BE2C (cell line): ENCODE measurements around the gene PPP2R2B.

Experiments used
- DNase-seq: peaks from one replicate; pipeline ENCODE4 v3.0.0-alpha.2; 2020
- H3K27me3 ChIP-seq: fragments of 250-450 bp; sonication (Bioruptor Pico); 2 replicates; pipeline ENCODE4 v1.5.1; 2020; ENCODE audit warnings: mild to moderate bottlenecking
- H3K36me3 ChIP-seq: fragments of 250-450 bp; sonication (Bioruptor Pico); 2 replicates; pipeline ENCODE4 v1.5.1; 2020; ENCODE audit warnings: mild to moderate bottlenecking
- H3K4me1 ChIP-seq: fragments of 250-450 bp; sonication (Bioruptor Pico); 2 replicates; pipeline ENCODE4 v1.5.1; 2020
- H3K4me3 ChIP-seq: 2 replicates; pipeline ENCODE4 v1.5.1; 2011; ENCODE audit warnings: low read depth, low read length
- H3K9me3 ChIP-seq: fragments of 250-450 bp; sonication (Bioruptor Pico); 2 replicates; pipeline ENCODE4 v1.5.1; 2020
- TF ChIP-seq, protein P1 (sequence below): IDR thresholded peaks from 2 replicates; pipeline ENCODE4 v1.5.1; 2012; ENCODE audit warnings: mild to moderate bottlenecking, low read depth, low read length

The PPP2R2B gene

DNA sequence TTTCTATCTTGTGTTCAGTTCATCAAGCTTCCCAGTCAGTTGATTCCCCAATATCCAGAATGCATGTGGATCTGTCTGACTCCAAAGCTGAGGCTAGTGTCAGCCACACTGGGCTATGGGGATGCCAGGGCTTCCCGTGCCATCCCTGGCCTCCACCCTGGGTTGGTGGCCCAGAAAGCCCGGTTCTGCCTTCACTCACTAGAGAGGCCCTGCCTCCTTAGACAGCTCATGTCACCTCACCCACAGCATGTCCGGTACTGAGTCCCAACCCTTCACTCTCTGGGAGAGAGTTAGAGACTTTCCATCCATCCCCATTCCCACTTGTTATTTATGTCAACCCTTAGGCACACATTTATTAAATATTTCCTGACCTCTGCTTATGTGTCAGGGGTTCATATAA is 243.1 kb downstream of the PPP2R2B start:
- TF ChIP-seq, protein P1, sequence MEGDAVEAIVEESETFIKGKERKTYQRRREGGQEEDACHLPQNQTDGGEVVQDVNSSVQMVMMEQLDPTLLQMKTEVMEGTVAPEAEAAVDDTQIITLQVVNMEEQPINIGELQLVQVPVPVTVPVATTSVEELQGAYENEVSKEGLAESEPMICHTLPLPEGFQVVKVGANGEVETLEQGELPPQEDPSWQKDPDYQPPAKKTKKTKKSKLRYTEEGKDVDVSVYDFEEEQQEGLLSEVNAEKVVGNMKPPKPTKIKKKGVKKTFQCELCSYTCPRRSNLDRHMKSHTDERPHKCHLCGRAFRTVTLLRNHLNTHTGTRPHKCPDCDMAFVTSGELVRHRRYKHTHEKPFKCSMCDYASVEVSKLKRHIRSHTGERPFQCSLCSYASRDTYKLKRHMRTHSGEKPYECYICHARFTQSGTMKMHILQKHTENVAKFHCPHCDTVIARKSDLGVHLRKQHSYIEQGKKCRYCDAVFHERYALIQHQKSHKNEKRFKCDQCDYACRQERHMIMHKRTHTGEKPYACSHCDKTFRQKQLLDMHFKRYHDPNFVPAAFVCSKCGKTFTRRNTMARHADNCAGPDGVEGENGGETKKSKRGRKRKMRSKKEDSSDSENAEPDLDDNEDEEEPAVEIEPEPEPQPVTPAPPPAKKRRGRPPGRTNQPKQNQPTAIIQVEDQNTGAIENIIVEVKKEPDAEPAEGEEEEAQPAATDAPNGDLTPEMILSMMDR: no peak
- no peak for DNase-seq
- no peak overlapping the region for H3K4me3 ChIP-seq
- no peaks in the 10 kb centered on the region for H3K36me3 ChIP-seq
- no peaks in the 10 kb centered on the region; the same call in 1 of the 2 replicates for H3K4me1 ChIP-seq
- no peaks in the 10 kb centered on the region for H3K9me3 ChIP-seq
- no peaks in the 10 kb centered on the region for H3K27me3 ChIP-seq

DNA sequence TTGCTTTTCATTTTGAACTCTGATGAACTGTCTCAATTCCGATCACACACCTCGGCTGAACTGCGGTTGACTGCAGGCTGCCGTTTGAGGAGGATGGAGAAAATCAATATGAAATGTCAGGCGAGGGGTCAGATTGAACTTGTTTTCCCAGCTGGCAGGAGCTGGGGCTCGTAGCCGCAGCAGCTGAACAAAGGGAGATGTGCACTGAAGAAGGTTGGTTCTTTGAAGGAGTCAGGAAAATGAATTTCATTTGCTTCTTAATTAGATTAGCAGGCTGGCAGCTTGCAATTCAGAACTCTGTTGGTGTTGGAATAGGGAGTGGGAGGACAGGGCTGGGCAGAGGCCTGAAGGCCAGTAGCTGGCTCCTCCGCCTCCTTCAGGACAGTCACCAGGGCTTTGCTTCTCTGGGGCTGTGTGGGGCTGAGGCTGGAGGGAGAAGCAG is 245.2 kb downstream of the PPP2R2B start:
- no peak for DNase-seq
- no peaks in the 10 kb centered on the region for H3K36me3 ChIP-seq
- no peak overlapping the region for H3K4me3 ChIP-seq
- H3K9me3 ChIP-seq: no peaks in the 10 kb centered on the region
- TF ChIP-seq, protein P1: no peak
- H3K27me3 ChIP-seq: no peaks in the 10 kb centered on the region
- peaks cover 18% of the 10 kb centered on the region for H3K4me1 ChIP-seq

DNA sequence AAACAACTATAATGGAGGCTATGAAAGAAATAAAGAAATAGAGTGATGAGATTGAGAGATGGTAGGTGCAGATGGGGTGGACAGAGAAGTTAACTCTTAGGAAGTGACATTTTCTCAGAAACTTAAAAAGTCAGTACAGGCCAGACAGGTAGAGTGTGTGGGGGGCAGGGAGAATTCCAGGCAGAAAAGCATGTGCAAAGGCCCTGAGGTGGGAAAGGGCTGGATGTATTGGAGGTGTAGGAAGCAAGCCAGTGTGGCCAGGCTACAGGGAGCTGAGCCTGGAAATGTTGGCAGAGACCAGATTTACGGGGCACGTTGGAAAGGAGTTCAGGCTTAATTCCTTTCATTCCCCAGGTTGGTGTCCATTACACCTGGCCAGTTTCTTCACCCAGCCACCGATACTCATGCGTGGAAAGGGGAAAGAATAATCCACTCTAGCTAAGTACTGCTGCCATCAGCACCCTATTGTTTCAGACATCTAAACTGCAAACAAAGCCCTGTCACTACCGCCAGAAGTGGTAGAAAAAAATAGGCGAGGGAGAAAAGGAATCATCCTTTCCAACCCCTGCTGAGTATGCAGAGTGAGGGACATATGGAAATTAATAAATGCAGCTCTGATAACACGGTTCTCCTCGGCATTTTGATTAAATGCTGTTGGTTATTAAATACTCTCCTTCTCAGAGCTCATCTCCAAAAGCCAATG is 245.8 kb downstream of the PPP2R2B start:
- H3K4me3 ChIP-seq: no peak overlapping the region
- no peaks in the 10 kb centered on the region for H3K27me3 ChIP-seq
- H3K9me3 ChIP-seq: no peaks in the 10 kb centered on the region
- no peaks in the 10 kb centered on the region for H3K36me3 ChIP-seq
- DNase-seq: no peak
- TF ChIP-seq, protein P1: no peak
- H3K4me1 ChIP-seq: peaks cover 18% of the 10 kb centered on the region

DNA sequence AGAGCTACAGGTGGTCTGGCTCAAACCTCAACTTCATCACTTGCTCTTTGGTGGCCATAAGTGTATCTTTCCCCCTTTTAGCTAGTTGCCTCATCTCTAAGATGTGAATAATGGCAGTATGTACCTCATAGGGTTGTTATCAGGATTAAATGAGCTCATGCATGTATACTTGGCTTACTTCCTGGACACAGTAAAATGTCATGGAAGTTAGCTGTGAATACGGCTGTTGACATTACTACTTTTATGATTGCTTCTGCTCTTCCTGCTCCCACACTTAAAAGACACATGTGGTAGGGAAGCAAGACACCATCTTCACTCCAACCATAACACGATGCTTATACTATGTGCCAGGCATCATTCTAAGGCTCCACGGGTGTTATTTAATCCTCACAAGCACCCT is 248.1 kb downstream of the PPP2R2B start:
- no peaks in the 10 kb centered on the region for H3K36me3 ChIP-seq
- H3K4me1 ChIP-seq: peaks cover 25% of the 10 kb centered on the region
- H3K27me3 ChIP-seq: no peaks in the 10 kb centered on the region
- no peaks in the 10 kb centered on the region for H3K9me3 ChIP-seq
- TF ChIP-seq, protein P1: no peak
- DNase-seq: no peak
- H3K4me3 ChIP-seq: no peak overlapping the region

DNA sequence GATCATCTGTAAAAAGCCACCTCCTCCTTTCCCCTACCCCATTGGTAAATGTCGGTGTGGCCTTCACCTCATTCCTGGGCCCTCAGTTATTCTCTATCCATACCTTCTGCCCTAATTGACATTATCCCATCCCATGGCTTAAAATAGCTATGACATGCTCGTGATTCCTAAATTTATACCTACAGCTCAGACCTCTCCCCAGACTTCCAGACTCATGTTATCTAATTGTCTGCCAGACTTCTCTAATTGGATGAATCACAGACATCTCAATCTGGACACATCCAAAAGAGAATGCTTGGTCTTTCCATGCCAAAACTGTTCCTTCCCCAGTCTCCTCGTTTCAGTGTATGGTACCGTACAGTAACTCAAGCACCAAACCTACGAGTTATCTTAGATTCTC is 249.6 kb downstream of the PPP2R2B start:
- no peaks in the 10 kb centered on the region for H3K27me3 ChIP-seq
- H3K4me3 ChIP-seq: no peak overlapping the region
- no peak for DNase-seq
- H3K36me3 ChIP-seq: no peaks in the 10 kb centered on the region
- TF ChIP-seq, protein P1: no peak
- no peaks in the 10 kb centered on the region for H3K9me3 ChIP-seq
- peaks cover 25% of the 10 kb centered on the region for H3K4me1 ChIP-seq

DNA sequence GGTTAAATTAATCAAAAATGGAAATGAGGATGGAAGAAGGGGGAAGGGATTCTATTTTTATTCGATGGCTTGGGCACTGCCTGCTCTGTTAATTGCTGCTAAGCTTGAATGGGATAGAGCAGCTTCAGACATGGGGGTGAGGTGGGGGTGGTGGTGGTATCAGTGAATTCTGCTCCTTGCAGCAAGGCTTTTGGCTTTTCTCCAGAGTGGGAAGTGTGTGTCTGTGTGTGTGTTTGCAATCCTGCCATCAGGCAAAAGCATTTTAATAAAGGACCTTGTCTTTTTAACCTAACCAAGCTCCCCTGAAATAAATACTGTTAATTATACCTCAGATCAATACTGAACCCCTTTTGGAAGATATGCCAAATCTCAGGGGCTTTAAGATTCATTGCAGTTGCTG is 251.6 kb downstream of the PPP2R2B start:
- H3K9me3 ChIP-seq: no peaks in the 10 kb centered on the region
- H3K36me3 ChIP-seq: no peaks in the 10 kb centered on the region
- peaks cover 25% of the 10 kb centered on the region for H3K4me1 ChIP-seq
- H3K4me3 ChIP-seq: no peak overlapping the region
- H3K27me3 ChIP-seq: no peaks in the 10 kb centered on the region
- TF ChIP-seq, protein P1: no peak
- DNase-seq: no peak
